HepG2 (cell line): ENCODE data around the gene LRRTM1. TPM values are rescaled to one million over a fixed set of nuclear protein-coding genes. Genes with fewer than 3 reads are reported as not detected.

Experiments
- ATAC-seq: fragments of 200-7000 bp; cut with Tn5 transposase; 3 replicates; pipeline ENCODE4 v1.9.1; 2020; ENCODE audit warnings: mild to moderate bottlenecking, moderate library complexity
- BruUV-seq: library from RNA; stranded (reverse); fragments of 400-500 nt; replicated peaks from 2 replicates; lab custom pipeline; 2021; lab: Mats Ljungman, UMichigan
- CTCF ChIA-PET: fragments of 300-600 bp; formaldehyde crosslinking; extraction: SDS; loops from one replicate; lab custom pipeline; 2021; ENCODE audit warnings: low total read pairs, inconsistent platforms, low intra/inter-chr PET ratio; lab: Yijun Ruan, JAX
- POLR2A ChIA-PET: fragments of 350-600 bp; sonication (Branson Sonifier 250); formaldehyde crosslinking; loops from one replicate; lab custom pipeline; 2020; ENCODE audit warnings: antibody characterized with exemption, inconsistent platforms; lab: Yijun Ruan, JAX
- DNase-seq: peaks from one replicate; pipeline ENCODE4 v3.0.0-alpha.2; 2015; ENCODE audit warnings: low spot score
- FAIRE-seq: peaks from 3 replicates; lab custom pipeline; 2011; peaks lifted over from hg19 to GRCh38; lab: Jason Lieb, UNC
- H2AFZ ChIP-seq: one replicate; pipeline ENCODE4 v1.6.1; 2011; ENCODE audit warnings: low read length, inconsistent platforms
- H3K27ac ChIP-seq: fragments of 300-600 bp; 3 replicates; pipeline ENCODE4 v1.8.0; 2011; ENCODE audit warnings: mixed run types, mild to moderate bottlenecking, mixed read lengths, low read length, inconsistent platforms; ENCODE audit not compliant: insufficient read depth; ENCODE audit errors: extremely low read length
- H3K27me3 ChIP-seq, 2 experiments: fragments of 200-600 bp in 1 of 2; 2 replicates in 1 of 2; 3 replicates in 1 of 2; pipeline versions ENCODE4 v1.6.0 to v1.8.0; 2011; ENCODE audit warnings: low read length in 2 of 2, mild to moderate bottlenecking in 2 of 2, moderate library complexity in 2 of 2, inconsistent platforms in 1 of 2; ENCODE audit not compliant: insufficient read depth in 2 of 2, control insufficient read depth in 1 of 2
- H3K36me3 ChIP-seq, 2 experiments: fragments of 200-600 bp in 1 of 2; replicated peaks in 1 of 2; 2 replicates in 1 of 2; 3 replicates in 1 of 2; pipeline versions ENCODE4 v1.5.1 to v1.8.0; 2011; ENCODE audit warnings: low read length in 2 of 2, inconsistent platforms in 1 of 2; ENCODE audit not compliant: insufficient read depth in 2 of 2, control insufficient read depth in 1 of 2
- H3K4me1 ChIP-seq: 2 replicates; pipeline ENCODE4 v1.5.1; 2012; ENCODE audit warnings: low read length, inconsistent platforms; ENCODE audit not compliant: insufficient read depth
- H3K4me2 ChIP-seq: 2 replicates; pipeline ENCODE4 v1.6.0; 2011; ENCODE audit warnings: low read depth, low read length, inconsistent platforms
- H3K4me3 ChIP-seq, 3 experiments: fragments of 200-600 bp in 1 of 3; sonication (generic), shearing (Covaris generic) in 1 of 3; replicated peaks in 1 of 3; 2 replicates each; pipeline ENCODE4 v1.5.1; 2011 to 2016; ENCODE audit warnings: low read length in 3 of 3, inconsistent platforms in 2 of 3, low read depth in 2 of 3, mild to moderate bottlenecking in 2 of 3, control low read depth in 1 of 3, mixed read lengths in 1 of 3; ENCODE audit not compliant: insufficient read depth in 1 of 3
- H3K79me2 ChIP-seq: one replicate; pipeline ENCODE4 v1.6.1; 2011; ENCODE audit warnings: low read length, inconsistent platforms; ENCODE audit not compliant: insufficient read depth
- H3K9ac ChIP-seq: 2 replicates; pipeline ENCODE4 v1.6.0; 2011; ENCODE audit warnings: mild to moderate bottlenecking, low read depth, low read length, inconsistent platforms; ENCODE audit not compliant: insufficient read depth
- H3K9me3 ChIP-seq: 2 replicates; pipeline ENCODE4 v1.5.1; 2012; ENCODE audit warnings: mild to moderate bottlenecking, low read length
- H4K20me1 ChIP-seq: 2 replicates; pipeline ENCODE4 v1.6.0; 2011; ENCODE audit warnings: inconsistent platforms, mild to moderate bottlenecking, low read length, moderate library complexity; ENCODE audit not compliant: insufficient read depth
- CBX2 ChIP-seq, 2 experiments: fragments of 200-600 bp in 1 of 2; sonication (generic); formaldehyde crosslinking in 1 of 2; IDR thresholded peaks; 2 replicates each; pipeline versions ENCODE4 v1.7.0 to v1.8.1; 2018 to 2022; ENCODE audit warnings: low read depth in 2 of 2, low read length in 1 of 2, mild to moderate bottlenecking in 1 of 2, missing genetic modification reagents in 1 of 2
- HMG20B ChIP-seq: conservative IDR thresholded peaks from 2 replicates; pipeline ENCODE4 v1.6.1; 2016; ENCODE audit warnings: missing genetic modification reagents, missing compliant biosample characterization
- HOXA5 ChIP-seq: sonication (generic); formaldehyde crosslinking; IDR thresholded peaks from 2 replicates; pipeline ENCODE4 v1.4.0; 2020; ENCODE audit warnings: missing genetic modification reagents
- SMC3 ChIP-seq: IDR thresholded peaks from 2 replicates; pipeline ENCODE4 v1.6.1; 2011; ENCODE audit warnings: low read length, improper control_type of control experiment
- SP5 ChIP-seq: IDR thresholded peaks from 2 replicates; pipeline ENCODE4 v1.6.1; 2016; ENCODE audit warnings: low read depth, borderline replicate concordance
- STAG1 ChIP-seq: sonication (generic); formaldehyde crosslinking; IDR thresholded peaks from 2 replicates; pipeline ENCODE4 v1.4.0; 2020; ENCODE audit warnings: missing genetic modification reagents
- ZNF615 ChIP-seq: sonication (generic); formaldehyde crosslinking; IDR thresholded peaks from 2 replicates; pipeline ENCODE4 v1.5.0; 2020; ENCODE audit warnings: mild to moderate bottlenecking, missing genetic modification reagents, borderline replicate concordance
- WGBS: methylation state at CpG from one replicate; pipeline ENCODE4 v1.1.6; 2017; ENCODE audit warnings: low lambda C conversion rate; 5-methylcytosine and 5-hydroxymethylcytosine counted together
- in situ Hi-C: cut with HindIII; loops from 2 replicates; pipeline ENCODE4 v1.10.0; 2017; ENCODE audit warnings: low pct_unique_long_range_greater_than_20kb; ENCODE audit not compliant: extremely low pct_ligation_motif_present
- intact Hi-C: fragments of 100-400 bp; cut with micrococcal nuclease; formaldehyde crosslinking; loops from one replicate; pipeline ENCODE4 v1.10.0; 2022; ENCODE audit not compliant: unreplicated experiment
- polyA plus RNA-seq, 8 experiments: library from polyadenylated mRNA; depleted of rRNA in 3 of 8; stranded (reverse) in 7 of 8; unstranded in 1 of 8; fragments of >200 nt; fragmentation: Illumina TruSeq in 4 of 8; extraction: Trizol in 4 of 8; gene quantifications; 2 replicates each; pipeline versions ENCODE4 v1.2.1 to v1.2.3, GENCODE V29; 2011 to 2016; ENCODE audit warnings: low read depth in 4 of 8, missing spikeins in 1 of 8, mixed read lengths in 1 of 8; ENCODE audit not compliant: insufficient read depth in 1 of 8
- total RNA-seq, 5 experiments: library from RNA; depleted of rRNA; stranded (reverse); fragments of >200 nt; fragmentation: Illumina TruSeq; extraction: Trizol; gene quantifications; 2 replicates each; pipeline ENCODE4 v1.2.3, GENCODE V29; 2016; ENCODE audit warnings: low read depth in 1 of 5
- TF ChIP-seq, protein P1 (sequence below): sonication (generic); formaldehyde crosslinking; IDR thresholded peaks from 2 replicates; pipeline ENCODE4 v1.5.0; 2020; ENCODE audit warnings: mild to moderate bottlenecking, missing genetic modification reagents, moderate library complexity
- TF ChIP-seq, protein P2 (sequence below): sonication (generic); formaldehyde crosslinking; IDR thresholded peaks from 2 replicates; pipeline ENCODE4 v1.4.0; 2020; ENCODE audit warnings: missing genetic modification reagents, borderline replicate concordance

The LRRTM1 gene
- total and polyA plus RNA-seq, 2 of the 13 experiments (the other 11 are each of a cell fraction or from before 2014, with no cell fraction given): not detected

DNA sequence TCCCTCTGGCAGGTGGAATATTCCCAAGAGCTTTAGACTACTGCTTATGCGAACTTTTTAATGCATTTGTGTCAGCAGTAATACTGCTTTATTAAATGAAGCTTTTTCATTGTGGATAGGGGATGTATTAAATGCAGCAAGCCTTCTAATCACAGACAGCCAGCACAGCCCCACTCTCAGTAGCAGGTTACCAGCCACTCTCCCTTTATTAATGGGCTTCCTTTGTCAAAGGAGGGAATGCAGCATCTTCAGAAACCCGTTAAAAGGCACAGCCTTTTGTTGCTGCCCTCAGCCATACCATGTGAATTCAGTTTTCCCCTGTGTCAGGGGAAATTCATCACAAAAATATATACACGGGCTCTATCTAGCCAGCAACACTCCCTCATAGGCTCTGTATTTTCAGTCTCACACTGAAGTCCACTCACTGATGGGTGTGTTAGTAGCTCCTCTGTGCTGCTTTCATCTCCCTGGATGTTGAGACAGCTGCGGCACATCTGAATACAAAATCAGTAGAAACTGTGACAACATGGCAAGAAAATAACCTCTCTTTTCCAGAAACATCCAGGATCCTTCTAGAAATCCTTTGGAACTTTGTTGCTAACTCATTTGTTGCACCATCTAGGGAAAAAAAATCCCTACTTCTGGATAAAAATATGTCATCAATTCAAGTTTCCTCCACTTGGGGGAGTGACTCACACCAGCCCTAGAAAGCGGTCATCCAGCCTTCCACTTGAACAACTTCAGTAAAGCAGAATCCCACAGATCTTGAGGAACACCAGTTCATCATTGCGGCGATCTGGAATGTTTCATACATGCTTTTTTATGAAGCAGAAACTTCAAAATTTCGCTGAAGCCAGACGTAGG is 48.4 kb downstream of the LRRTM1 start:
- ChIA-PET CTCF (no interaction called here), POLR2A (no interaction called here)
- Histone ChIP-seq H3K9me3 (no peaks in the 10 kb centered on the region), H3K9ac (no peak overlapping the region), H3K4me3 (no peak overlapping the region), H3K36me3 (no peaks in the 10 kb centered on the region), H3K27me3 (no peaks in the 10 kb centered on the region), H3K27ac (no peak overlapping the region), H2AFZ (no peak overlapping the region), H3K4me2 (no peak overlapping the region), H3K4me1 (no peaks in the 10 kb centered on the region), H3K79me2 (no peaks in the 10 kb centered on the region), H4K20me1 (no peaks in the 10 kb centered on the region)
- intact Hi-C loops: no loop called here
- ATAC-seq (peak; percentile 64), DNase-seq (peak; percentile 21), FAIRE-seq (peak; percentile 90)
- TF ChIP-seq SP5 (CRISPR knock-in tag) (no peak), SMC3 (peak; percentile 19; the same call in 1 of the 2 replicates), HOXA5 (CRISPR knock-in tag) (no peak), CBX2 (IDR thresholded peaks at IDR 0.05; ENCODE audit: low read depth, low read length) (no peak), CBX2 (CRISPR knock-in tag; IDR thresholded peaks at IDR 0.05; ENCODE audit: low read depth) (no peak), HMG20B (CRISPR knock-in tag) (no peak), ZNF615 (CRISPR knock-in tag) (no peak), STAG1 (CRISPR knock-in tag) (peak; percentile 38; the same call in 1 of the 2 replicates)
- TF ChIP-seq, protein P1, sequence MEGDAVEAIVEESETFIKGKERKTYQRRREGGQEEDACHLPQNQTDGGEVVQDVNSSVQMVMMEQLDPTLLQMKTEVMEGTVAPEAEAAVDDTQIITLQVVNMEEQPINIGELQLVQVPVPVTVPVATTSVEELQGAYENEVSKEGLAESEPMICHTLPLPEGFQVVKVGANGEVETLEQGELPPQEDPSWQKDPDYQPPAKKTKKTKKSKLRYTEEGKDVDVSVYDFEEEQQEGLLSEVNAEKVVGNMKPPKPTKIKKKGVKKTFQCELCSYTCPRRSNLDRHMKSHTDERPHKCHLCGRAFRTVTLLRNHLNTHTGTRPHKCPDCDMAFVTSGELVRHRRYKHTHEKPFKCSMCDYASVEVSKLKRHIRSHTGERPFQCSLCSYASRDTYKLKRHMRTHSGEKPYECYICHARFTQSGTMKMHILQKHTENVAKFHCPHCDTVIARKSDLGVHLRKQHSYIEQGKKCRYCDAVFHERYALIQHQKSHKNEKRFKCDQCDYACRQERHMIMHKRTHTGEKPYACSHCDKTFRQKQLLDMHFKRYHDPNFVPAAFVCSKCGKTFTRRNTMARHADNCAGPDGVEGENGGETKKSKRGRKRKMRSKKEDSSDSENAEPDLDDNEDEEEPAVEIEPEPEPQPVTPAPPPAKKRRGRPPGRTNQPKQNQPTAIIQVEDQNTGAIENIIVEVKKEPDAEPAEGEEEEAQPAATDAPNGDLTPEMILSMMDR: peak; percentile 35
- TF ChIP-seq, protein P2, sequence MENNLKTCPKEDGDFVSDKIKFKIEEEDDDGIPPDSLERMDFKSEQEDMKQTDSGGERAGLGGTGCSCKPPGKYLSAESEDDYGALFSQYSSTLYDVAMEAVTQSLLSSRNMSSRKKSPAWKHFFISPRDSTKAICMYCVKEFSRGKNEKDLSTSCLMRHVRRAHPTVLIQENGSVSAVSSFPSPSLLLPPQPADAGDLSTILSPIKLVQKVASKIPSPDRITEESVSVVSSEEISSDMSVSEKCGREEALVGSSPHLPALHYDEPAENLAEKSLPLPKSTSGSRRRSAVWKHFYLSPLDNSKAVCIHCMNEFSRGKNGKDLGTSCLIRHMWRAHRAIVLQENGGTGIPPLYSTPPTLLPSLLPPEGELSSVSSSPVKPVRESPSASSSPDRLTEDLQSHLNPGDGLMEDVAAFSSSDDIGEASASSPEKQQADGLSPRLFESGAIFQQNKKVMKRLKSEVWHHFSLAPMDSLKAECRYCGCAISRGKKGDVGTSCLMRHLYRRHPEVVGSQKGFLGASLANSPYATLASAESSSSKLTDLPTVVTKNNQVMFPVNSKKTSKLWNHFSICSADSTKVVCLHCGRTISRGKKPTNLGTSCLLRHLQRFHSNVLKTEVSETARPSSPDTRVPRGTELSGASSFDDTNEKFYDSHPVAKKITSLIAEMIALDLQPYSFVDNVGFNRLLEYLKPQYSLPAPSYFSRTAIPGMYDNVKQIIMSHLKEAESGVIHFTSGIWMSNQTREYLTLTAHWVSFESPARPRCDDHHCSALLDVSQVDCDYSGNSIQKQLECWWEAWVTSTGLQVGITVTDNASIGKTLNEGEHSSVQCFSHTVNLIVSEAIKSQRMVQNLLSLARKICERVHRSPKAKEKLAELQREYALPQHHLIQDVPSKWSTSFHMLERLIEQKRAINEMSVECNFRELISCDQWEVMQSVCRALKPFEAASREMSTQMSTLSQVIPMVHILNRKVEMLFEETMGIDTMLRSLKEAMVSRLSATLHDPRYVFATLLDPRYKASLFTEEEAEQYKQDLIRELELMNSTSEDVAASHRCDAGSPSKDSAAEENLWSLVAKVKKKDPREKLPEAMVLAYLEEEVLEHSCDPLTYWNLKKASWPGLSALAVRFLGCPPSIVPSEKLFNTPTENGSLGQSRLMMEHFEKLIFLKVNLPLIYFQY (CRISPR knock-in tag): no peak
- WGBS: 10% methylated on average over 9 of the region's 9 CpGs
- no TSS peak for BruUV-seq
- in situ Hi-C loops: no loop called here
